ENCODE data around the gene KLHL1.

The KLHL1 gene

DNA sequence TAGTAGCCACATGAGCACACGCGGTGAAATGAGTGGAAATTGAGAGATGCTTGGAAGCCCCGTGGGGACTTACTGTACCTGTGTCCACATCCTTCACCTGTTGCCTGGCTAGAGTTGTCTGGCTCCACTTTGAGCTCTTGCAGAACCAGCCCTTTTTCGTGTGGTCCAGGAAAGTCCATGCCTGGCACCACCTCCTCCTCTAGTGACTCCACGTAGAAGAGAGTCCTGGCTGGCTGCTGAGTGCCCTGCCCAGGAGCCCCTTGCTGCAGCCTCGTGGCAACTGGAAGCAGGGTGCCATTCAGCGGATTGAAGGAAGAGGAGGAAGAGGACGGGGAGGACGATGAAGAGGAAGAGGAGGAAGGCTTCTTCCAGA, 1.1 kb downstream of the KLHL1 start:
- H3K4me3 ChIP-seq (replicated peaks; ENCODE audit: low read depth, low read length) = no peak overlapping the region
- TF ChIP-seq, protein P1, sequence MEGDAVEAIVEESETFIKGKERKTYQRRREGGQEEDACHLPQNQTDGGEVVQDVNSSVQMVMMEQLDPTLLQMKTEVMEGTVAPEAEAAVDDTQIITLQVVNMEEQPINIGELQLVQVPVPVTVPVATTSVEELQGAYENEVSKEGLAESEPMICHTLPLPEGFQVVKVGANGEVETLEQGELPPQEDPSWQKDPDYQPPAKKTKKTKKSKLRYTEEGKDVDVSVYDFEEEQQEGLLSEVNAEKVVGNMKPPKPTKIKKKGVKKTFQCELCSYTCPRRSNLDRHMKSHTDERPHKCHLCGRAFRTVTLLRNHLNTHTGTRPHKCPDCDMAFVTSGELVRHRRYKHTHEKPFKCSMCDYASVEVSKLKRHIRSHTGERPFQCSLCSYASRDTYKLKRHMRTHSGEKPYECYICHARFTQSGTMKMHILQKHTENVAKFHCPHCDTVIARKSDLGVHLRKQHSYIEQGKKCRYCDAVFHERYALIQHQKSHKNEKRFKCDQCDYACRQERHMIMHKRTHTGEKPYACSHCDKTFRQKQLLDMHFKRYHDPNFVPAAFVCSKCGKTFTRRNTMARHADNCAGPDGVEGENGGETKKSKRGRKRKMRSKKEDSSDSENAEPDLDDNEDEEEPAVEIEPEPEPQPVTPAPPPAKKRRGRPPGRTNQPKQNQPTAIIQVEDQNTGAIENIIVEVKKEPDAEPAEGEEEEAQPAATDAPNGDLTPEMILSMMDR (IDR thresholded peaks at IDR 0.05; ENCODE audit: low read length, missing control alignments) = no peak
- DNase-seq (ENCODE audit: low read depth) = no peak

GRCh38 chr13:70104481-70104880, 3.8 kb downstream of the KLHL1 start:
- no peak overlapping the region for H3K4me3 ChIP-seq (replicated peaks; ENCODE audit: low read depth, low read length)
- TF ChIP-seq, protein P1 (IDR thresholded peaks at IDR 0.05; ENCODE audit: low read length, missing control alignments) = no peak
- DNase-seq (ENCODE audit: low read depth) = no peak

- DNase-seq (ENCODE audit: low read depth) = peak; percentile 3
- no peak overlapping the region for H3K4me3 ChIP-seq (replicated peaks; ENCODE audit: low read depth, low read length)
- TF ChIP-seq, protein P1 (IDR thresholded peaks at IDR 0.05; ENCODE audit: low read length, missing control alignments) = peak; percentile 15
Observed at GRCh38 chr13:70098669-70099068, 9.6 kb downstream of the KLHL1 start.

GRCh38 chr13:70090036-70090723, 18.1 kb downstream of the KLHL1 start:
- H3K4me3 ChIP-seq (replicated peaks; ENCODE audit: low read depth, low read length) = no peak overlapping the region
- TF ChIP-seq, protein P1 (IDR thresholded peaks at IDR 0.05; ENCODE audit: low read length, missing control alignments) = no peak
- no peak for DNase-seq (ENCODE audit: low read depth)

GRCh38 chr13:70088926-70089325, 19.3 kb downstream of the KLHL1 start:
- H3K4me3 ChIP-seq (replicated peaks; ENCODE audit: low read depth, low read length) = no peak overlapping the region
- DNase-seq (ENCODE audit: low read depth) = no peak
- TF ChIP-seq, protein P1 (IDR thresholded peaks at IDR 0.05; ENCODE audit: low read length, missing control alignments) = no peak

- no peak overlapping the region for H3K4me3 ChIP-seq (replicated peaks; ENCODE audit: low read depth, low read length)
- DNase-seq (ENCODE audit: low read depth) = no peak
- TF ChIP-seq, protein P1 (IDR thresholded peaks at IDR 0.05; ENCODE audit: low read length, missing control alignments) = no peak
Observed at GRCh38 chr13:70087247-70087646, 21.0 kb downstream of the KLHL1 start.

DNA sequence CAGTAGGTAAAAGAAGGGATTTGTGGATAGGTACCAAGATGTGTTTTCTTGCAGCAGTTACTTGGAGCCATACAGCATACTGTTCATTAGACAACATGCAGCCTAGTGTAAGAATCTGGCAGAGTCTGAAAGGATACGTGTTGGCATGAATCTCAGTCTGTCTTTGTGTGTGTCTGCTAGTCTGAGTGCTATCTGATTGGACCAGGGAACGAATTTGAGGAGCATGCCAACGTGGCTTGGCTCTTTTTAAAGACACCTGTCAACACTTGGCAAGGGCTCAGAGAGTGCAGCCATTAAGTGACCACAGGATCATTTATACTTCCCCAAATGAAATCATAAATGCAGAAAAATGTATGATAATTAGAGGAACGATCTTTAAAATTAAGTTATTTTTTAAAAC, 28.2 kb downstream of the KLHL1 start:
- H3K4me3 ChIP-seq (replicated peaks; ENCODE audit: low read depth, low read length) = no peak overlapping the region
- DNase-seq (ENCODE audit: low read depth) = no peak
- TF ChIP-seq, protein P1 (IDR thresholded peaks at IDR 0.05; ENCODE audit: low read length, missing control alignments) = no peak
